WI38 (cell line): ENCODE results near the gene FBN2.

Source experiments
- H3K4me3 ChIP-seq: 2 replicates; pipeline ENCODE4 v1.5.1; 2011; ENCODE audit warnings: low read depth, mild to moderate bottlenecking, control low read depth, low read length
- TF ChIP-seq, protein P1 (sequence below): IDR thresholded peaks from 2 replicates; pipeline ENCODE4 v1.5.1; 2012; ENCODE audit warnings: low read depth, mild to moderate bottlenecking, control low read depth, low read length

Gene FBN2

DNA sequence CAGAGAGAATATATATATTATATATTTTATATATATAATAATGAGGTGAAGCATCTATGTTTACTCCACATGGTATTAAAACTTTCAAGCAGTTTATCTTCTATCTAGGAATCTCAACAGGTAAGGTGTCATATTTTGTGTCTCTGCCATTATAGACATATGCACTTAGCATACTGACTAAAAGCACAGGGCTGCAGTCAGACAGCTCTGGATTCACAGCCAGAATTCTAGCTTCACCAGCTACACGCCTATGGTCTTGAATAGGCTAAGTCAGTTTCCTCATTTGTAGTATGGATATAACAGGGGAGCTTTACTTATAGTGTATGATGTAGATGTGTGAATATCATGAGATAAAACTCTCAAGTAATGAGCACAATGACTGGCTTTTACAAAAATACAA lies 57.9 kb downstream of the FBN2 start:
- no peak overlapping the region for H3K4me3 ChIP-seq
- TF ChIP-seq, protein P1, sequence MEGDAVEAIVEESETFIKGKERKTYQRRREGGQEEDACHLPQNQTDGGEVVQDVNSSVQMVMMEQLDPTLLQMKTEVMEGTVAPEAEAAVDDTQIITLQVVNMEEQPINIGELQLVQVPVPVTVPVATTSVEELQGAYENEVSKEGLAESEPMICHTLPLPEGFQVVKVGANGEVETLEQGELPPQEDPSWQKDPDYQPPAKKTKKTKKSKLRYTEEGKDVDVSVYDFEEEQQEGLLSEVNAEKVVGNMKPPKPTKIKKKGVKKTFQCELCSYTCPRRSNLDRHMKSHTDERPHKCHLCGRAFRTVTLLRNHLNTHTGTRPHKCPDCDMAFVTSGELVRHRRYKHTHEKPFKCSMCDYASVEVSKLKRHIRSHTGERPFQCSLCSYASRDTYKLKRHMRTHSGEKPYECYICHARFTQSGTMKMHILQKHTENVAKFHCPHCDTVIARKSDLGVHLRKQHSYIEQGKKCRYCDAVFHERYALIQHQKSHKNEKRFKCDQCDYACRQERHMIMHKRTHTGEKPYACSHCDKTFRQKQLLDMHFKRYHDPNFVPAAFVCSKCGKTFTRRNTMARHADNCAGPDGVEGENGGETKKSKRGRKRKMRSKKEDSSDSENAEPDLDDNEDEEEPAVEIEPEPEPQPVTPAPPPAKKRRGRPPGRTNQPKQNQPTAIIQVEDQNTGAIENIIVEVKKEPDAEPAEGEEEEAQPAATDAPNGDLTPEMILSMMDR, result no peak

- H3K4me3 ChIP-seq, result no peak overlapping the region
- TF ChIP-seq, protein P1, result no peak
Measured at GRCh38 chr5:128478386-128479368, 59.4 kb downstream of the FBN2 start.

- H3K4me3 ChIP-seq, result no peak overlapping the region
- TF ChIP-seq, protein P1, result no peak
Measured at GRCh38 chr5:128477944-128478343, 60.1 kb downstream of the FBN2 start.

GRCh38 chr5:128475693-128476092 lies 62.4 kb downstream of the FBN2 start:
- TF ChIP-seq, protein P1, result no peak
- H3K4me3 ChIP-seq, result no peak overlapping the region

GRCh38 chr5:128472919-128473318 lies 65.1 kb downstream of the FBN2 start:
- H3K4me3 ChIP-seq, result no peak overlapping the region
- TF ChIP-seq, protein P1, result no peak

- H3K4me3 ChIP-seq, result no peak overlapping the region
- TF ChIP-seq, protein P1, result no peak
Measured at GRCh38 chr5:128472036-128472435, 66.0 kb downstream of the FBN2 start.

- TF ChIP-seq, protein P1, result no peak
- H3K4me3 ChIP-seq, result no peak overlapping the region
Measured at GRCh38 chr5:128470663-128471062, 67.4 kb downstream of the FBN2 start.
